ENCODE measurements around the gene PEX6. TPM values are rescaled to one million over a fixed set of nuclear protein-coding genes. Genes with fewer than 3 reads are reported as not detected.

PEX6 gene
- total RNA-seq, 1 experiment from 2014 or later: 21.2 TPM

- DNase-seq (ENCODE audit: low read depth): no peak
These were observed 17.5 kb upstream of the PEX6 start for GRCh38 chr6:42996513-42996912.

- no peak for DNase-seq (ENCODE audit: low read depth)
These were observed 14.5 kb upstream of the PEX6 start for GRCh38 chr6:42993445-42993844.

- no peak for DNase-seq (ENCODE audit: low read depth)
These were observed 10.9 kb upstream of the PEX6 start for GRCh38 chr6:42989923-42990322.

GRCh38 chr6:42988486-42989020, 9.6 kb upstream of the PEX6 start:
- DNase-seq (ENCODE audit: low read depth): peak; percentile 24

GRCh38 chr6:42987533-42988451, 8.8 kb upstream of the PEX6 start:
- no peak for DNase-seq (ENCODE audit: low read depth)

- no peak for DNase-seq (ENCODE audit: low read depth)
These were observed 6.0 kb upstream of the PEX6 start for GRCh38 chr6:42984924-42985475.

- DNase-seq (ENCODE audit: low read depth): peak; percentile 99
These were observed 5.3 kb upstream of the PEX6 start, which contains the start of gene PPP2R5D for GRCh38 chr6:42984001-42984923. TSS of gene PPP2R5D (plus strand) at chr6:42984570. CDS start at chr6:42984678, 108 bp downstream.

GRCh38 chr6:42981836-42982235, 2.9 kb upstream of the PEX6 start:
- DNase-seq (ENCODE audit: low read depth): no peak

GRCh38 chr6:42979523-42980177, 669 bp upstream of the PEX6 start:
- peak; percentile 48 for DNase-seq (ENCODE audit: low read depth)

GRCh38 chr6:42978487-42978838, 518 bp downstream of the PEX6 start:
- no peak for DNase-seq (ENCODE audit: low read depth)

- DNase-seq (ENCODE audit: low read depth): no peak
These were observed 4.0 kb downstream of the PEX6 start for GRCh38 chr6:42974919-42975505.

GRCh38 chr6:42973926-42974325, 5.1 kb downstream of the PEX6 start:
- DNase-seq (ENCODE audit: low read depth): no peak

GRCh38 chr6:42971746-42972327, 7.1 kb downstream of the PEX6 start:
- no peak for DNase-seq (ENCODE audit: low read depth)

- peak; percentile 60 for DNase-seq (ENCODE audit: low read depth)
These were observed 7.9 kb downstream of the PEX6 start for GRCh38 chr6:42970871-42971612.

- DNase-seq (ENCODE audit: low read depth): no peak
These were observed 9.0 kb downstream of the PEX6 start for GRCh38 chr6:42969934-42970333.

- no peak for DNase-seq (ENCODE audit: low read depth)
These were observed 9.6 kb downstream of the PEX6 start for GRCh38 chr6:42969431-42969830.

GRCh38 chr6:42968783-42969182, 10.2 kb downstream of the PEX6 start:
- DNase-seq (ENCODE audit: low read depth): no peak

GRCh38 chr6:42968126-42968701, 10.8 kb downstream of the PEX6 start:
- DNase-seq (ENCODE audit: low read depth): no peak

- DNase-seq (ENCODE audit: low read depth): no peak
These were observed 11.8 kb downstream of the PEX6 start for GRCh38 chr6:42967228-42967627.

All from HT1080 (cell line).